Measurements from ENCODE around the gene RFC2. TPM values are rescaled to one million over a fixed set of nuclear protein-coding genes. Genes with fewer than 3 reads are reported as not detected.
"Not testable (repeated sequence)": the region's sequence is repeated elsewhere in the genome, so short reads cannot be mapped to it uniquely, and the experiment has no call there.

RFC2 gene
- total RNA-seq, 4 donors from 2014 or later = 8.2 to 15.2 (median 12.7) TPM

GRCh38 chr7:74203956-74204618 lies 50.1 kb downstream of the RFC2 start:
- Histone ChIP-seq H3K4me1 (no peaks in the 10 kb centered on the region), H3K27me3 (no peaks in the 10 kb centered on the region), H3K27ac (no peak overlapping the region), H3K4me3 (no peak overlapping the region), H3K36me3 (no peaks in the 10 kb centered on the region), H3K9me3 (no peaks in the 10 kb centered on the region)
- ATAC-seq (no peak), DNase-seq (no peak)
- intact Hi-C loops (cut with DNase I; ENCODE audit: low total_unique reads) (no loop called here), in situ Hi-C loops (cut with MboI; ENCODE audit: low sequenced_read_pairs in 4 of 4) (loop anchor here in 1 of 4 donors (10.0 kb wide), 1 partner anchor 201 kb away; no protein-coding TSS in a partner anchor)
- TF ChIP-seq CTCF (IDR thresholded peaks at IDR 0.05 in 4 of 5, conservative IDR thresholded peaks at IDR 0.05 in 1 of 5) = no peak
- no peak for TF ChIP-seq POLR2A (IDR thresholded peaks at IDR 0.05)

GRCh38 chr7:74202841-74203556 lies 51.2 kb downstream of the RFC2 start:
- ATAC-seq = no peak
- H3K27me3 ChIP-seq = no peaks in the 10 kb centered on the region
- DNase-seq = no peak
- in situ Hi-C loops (cut with MboI; ENCODE audit: low sequenced_read_pairs in 4 of 4) = loop anchor here in 1 of 4 donors (10.0 kb wide), 1 partner anchor 202 kb away; no protein-coding TSS in a partner anchor
- intact Hi-C loops (cut with DNase I; ENCODE audit: low total_unique reads) = no loop called here
- no peak overlapping the region for H3K4me3 ChIP-seq
- TF ChIP-seq POLR2A (IDR thresholded peaks at IDR 0.05) (no peak), CTCF (IDR thresholded peaks at IDR 0.05 in 4 of 5, conservative IDR thresholded peaks at IDR 0.05 in 1 of 5) (peak in 2 of 5 experiments; percentile 14 to 16)
- no peaks in the 10 kb centered on the region for H3K9me3 ChIP-seq
- H3K4me1 ChIP-seq = no peaks in the 10 kb centered on the region
- H3K36me3 ChIP-seq = peaks cover 0 to under 1% of the 10 kb centered on the region in 2 donors
- no peak overlapping the region for H3K27ac ChIP-seq

- Histone ChIP-seq H3K36me3 (peaks cover 0 to 24% of the 10 kb centered on the region in 2 donors), H3K4me3 (no peak overlapping the region), H3K27me3 (no peaks in the 10 kb centered on the region), H3K9me3 (no peaks in the 10 kb centered on the region), H3K27ac (no peak overlapping the region), H3K4me1 (no peaks in the 10 kb centered on the region)
- intact Hi-C loops (cut with DNase I; ENCODE audit: low total_unique reads) (no loop called here), in situ Hi-C loops (cut with MboI; ENCODE audit: low sequenced_read_pairs in 4 of 4) (loop anchor here in 2 of 4 donors (10.0 to 25.0 kb wide), 2 partner anchors 205 to 463 kb away; partner anchors contain the start of gene GTF2I (in 1 of the 2))
- ATAC-seq (no peak), DNase-seq (no peak)
- TF ChIP-seq POLR2A (IDR thresholded peaks at IDR 0.05) (no peak), CTCF (IDR thresholded peaks at IDR 0.05 in 4 of 5, conservative IDR thresholded peaks at IDR 0.05 in 1 of 5) (no peak)
Observed at GRCh38 chr7:74199551-74200355, 54.4 kb downstream of the RFC2 start.

GRCh38 chr7:74197449-74198124 lies 56.6 kb downstream of the RFC2 start:
- TF ChIP-seq POLR2A (IDR thresholded peaks at IDR 0.05) = no peak
- no peak for TF ChIP-seq CTCF (IDR thresholded peaks at IDR 0.05 in 4 of 5, conservative IDR thresholded peaks at IDR 0.05 in 1 of 5)
- no peaks in the 10 kb centered on the region for H3K4me1 ChIP-seq
- H3K27me3 ChIP-seq = no peaks in the 10 kb centered on the region
- no peak for DNase-seq
- peaks cover 0 to 46% of the 10 kb centered on the region in 2 donors for H3K36me3 ChIP-seq
- no peak overlapping the region for H3K4me3 ChIP-seq
- H3K27ac ChIP-seq = peak overlapping the region in 1 of 4 donors; percentile 45
- in situ Hi-C loops (cut with MboI; ENCODE audit: low sequenced_read_pairs in 4 of 4) = loop anchor here in 1 of 4 donors (25.0 kb wide), 1 partner anchor 465 kb away; the partner anchor contains the start of gene GTF2I
- intact Hi-C loops (cut with DNase I; ENCODE audit: low total_unique reads) = no loop called here
- H3K9me3 ChIP-seq = no peaks in the 10 kb centered on the region
- no peak for ATAC-seq

- in situ Hi-C loops (cut with MboI; ENCODE audit: low sequenced_read_pairs in 4 of 4) = loop anchor here in 1 of 4 donors (25.0 kb wide), 1 partner anchor 466 kb away; the partner anchor contains the start of gene GTF2I
- H3K9me3 ChIP-seq; H3K4me1 ChIP-seq; H3K27ac ChIP-seq; H3K27me3 ChIP-seq; DNase-seq; H3K4me3 ChIP-seq; intact Hi-C loops (cut with DNase I; ENCODE audit: low total_unique reads): not testable (repeated sequence)
- peak in 1 of 2 donors; percentile 18 for ATAC-seq
- H3K36me3 ChIP-seq = peaks cover 0 to 58% of the 10 kb centered on the region in 2 donors
Observed at GRCh38 chr7:74195968-74196654, 58.1 kb downstream of the RFC2 start.
